HG02588 (cell line): Measurements from ENCODE around the gene OR4C12.
"Not testable (repeated sequence)": the region's sequence is repeated elsewhere in the genome, so short reads cannot be mapped to it uniquely, and the experiment has no call there.

Source experiments
- ATAC-seq: cut with Tn5 transposase; IDR thresholded peaks from one replicate; pipeline ENCODE4 v1.9.1; 2021; ENCODE audit warnings: mild to moderate bottlenecking, moderate library complexity; ENCODE audit not compliant: unreplicated experiment

Gene OR4C12

GRCh38 chr11:49982435-49982834 is at the start of gene OR4C12:
OR4C12 (minus strand) TSS chr11:49982535; CDS start chr11:49982501, 34 bp downstream.
- ATAC-seq: not testable (repeated sequence)

GRCh38 chr11:50030193-50030592 is 47.9 kb upstream of the OR4C12 start:
- no peak for ATAC-seq

- ATAC-seq: no peak
Measured at GRCh38 chr11:49995565-49995964, 13.2 kb upstream of the OR4C12 start.

- not testable (repeated sequence) for ATAC-seq
Measured at GRCh38 chr11:49973439-49973838, 8.9 kb downstream of the OR4C12 start.

GRCh38 chr11:49952091-49952490 is 30.2 kb downstream of the OR4C12 start, which contains the start of gene OR4C13:
OR4C13 (plus strand) TSS chr11:49952391; CDS start chr11:49952423, 32 bp downstream.
- ATAC-seq: no peak

- ATAC-seq: not testable (repeated sequence)
Measured at GRCh38 chr11:49948701-49949100, 33.6 kb downstream of the OR4C12 start.
